ENCODE results near the gene MAD1L1. TPM values are rescaled to one million over a fixed set of nuclear protein-coding genes. Genes with fewer than 3 reads are reported as not detected.

MAD1L1 gene
- total RNA-seq, 1 donor from 2014 or later: 32.3 TPM

- H3K4me1 Mint-ChIP-seq (ENCODE audit: low read depth, unreplicated experiment): peaks cover 7% of the 10 kb centered on the region
- Histone ChIP-seq H2AFZ (ENCODE audit: low read depth, low read length) (no peak overlapping the region), H3K79me2 (ENCODE audit: insufficient read depth, low read length) (no peaks in the 10 kb centered on the region), H3K4me3 (ENCODE audit: insufficient read depth, low read depth, low read length) (no peak overlapping the region), H3K36me3 (ENCODE audit: insufficient read depth, low read length) (no peaks in the 10 kb centered on the region), H4K20me1 (ENCODE audit: insufficient read depth, low read length) (peaks cover 8% of the 10 kb centered on the region), H3K4me1 (ENCODE audit: insufficient read depth, low read length) (no peaks in the 10 kb centered on the region), H3K9me3 (ENCODE audit: insufficient read depth, low read depth, low read length) (no peaks in the 10 kb centered on the region), H3K4me2 (ENCODE audit: low read length) (no peak overlapping the region), H3K9ac (ENCODE audit: low read length) (no peak overlapping the region), H3K27ac (ENCODE audit: low read depth, low read length) (no peak overlapping the region), H3K27me3 (ENCODE audit: insufficient read depth, low read length) (no peaks in the 10 kb centered on the region)
- no peaks in the 10 kb centered on the region for H3K9me3 Mint-ChIP-seq (ENCODE audit: unreplicated experiment)
- H3K27me3 Mint-ChIP-seq (ENCODE audit: low read depth, unreplicated experiment): peaks cover 2% of the 10 kb centered on the region
- FAIRE-seq: no peak
- H3K4me3 Mint-ChIP-seq (ENCODE audit: unreplicated experiment): no peak overlapping the region
- TF ChIP-seq EZH2 (IDR thresholded peaks at IDR 0.05; ENCODE audit: insufficient read depth, low read length): no peak
- no peak for TF ChIP-seq CTCF (IDR thresholded peaks at IDR 0.05; ENCODE audit: insufficient read depth, low read depth, low read length)
- peak overlapping the region; percentile 26 for H3K27ac Mint-ChIP-seq (ENCODE audit: unreplicated experiment)
- DNase-seq (ENCODE audit: low read depth): no peak
- peaks cover 17% of the 10 kb centered on the region for H3K36me3 Mint-ChIP-seq (ENCODE audit: low read depth, unreplicated experiment)
Measured at GRCh38 chr7:2002561-2003450, 229.9 kb downstream of the MAD1L1 start.

- no peaks in the 10 kb centered on the region for H3K36me3 ChIP-seq (ENCODE audit: insufficient read depth, low read length)
- H4K20me1 ChIP-seq (ENCODE audit: insufficient read depth, low read length): peaks cover 8% of the 10 kb centered on the region
- H3K4me2 ChIP-seq (ENCODE audit: low read length): no peak overlapping the region
- no peak overlapping the region for H3K9ac ChIP-seq (ENCODE audit: low read length)
- no peaks in the 10 kb centered on the region for H3K27me3 ChIP-seq (ENCODE audit: insufficient read depth, low read length)
- H3K4me3 Mint-ChIP-seq (ENCODE audit: unreplicated experiment): no peak overlapping the region
- no peak for FAIRE-seq
- no peak overlapping the region for H2AFZ ChIP-seq (ENCODE audit: low read depth, low read length)
- no peak overlapping the region for H3K4me3 ChIP-seq (ENCODE audit: insufficient read depth, low read depth, low read length)
- H3K4me1 Mint-ChIP-seq (ENCODE audit: low read depth, unreplicated experiment): peaks cover 7% of the 10 kb centered on the region
- H3K27me3 Mint-ChIP-seq (ENCODE audit: low read depth, unreplicated experiment): peaks cover 2% of the 10 kb centered on the region
- no peaks in the 10 kb centered on the region for H3K4me1 ChIP-seq (ENCODE audit: insufficient read depth, low read length)
- no peaks in the 10 kb centered on the region for H3K9me3 Mint-ChIP-seq (ENCODE audit: unreplicated experiment)
- no peak for TF ChIP-seq EZH2 (IDR thresholded peaks at IDR 0.05; ENCODE audit: insufficient read depth, low read length)
- TF ChIP-seq CTCF (IDR thresholded peaks at IDR 0.05; ENCODE audit: insufficient read depth, low read depth, low read length): no peak
- H3K79me2 ChIP-seq (ENCODE audit: insufficient read depth, low read length): no peaks in the 10 kb centered on the region
- peak overlapping the region; percentile 26 for H3K27ac Mint-ChIP-seq (ENCODE audit: unreplicated experiment)
- H3K36me3 Mint-ChIP-seq (ENCODE audit: low read depth, unreplicated experiment): peaks cover 17% of the 10 kb centered on the region
- no peaks in the 10 kb centered on the region for H3K9me3 ChIP-seq (ENCODE audit: insufficient read depth, low read depth, low read length)
- H3K27ac ChIP-seq (ENCODE audit: low read depth, low read length): no peak overlapping the region
- DNase-seq (ENCODE audit: low read depth): no peak
Measured at GRCh38 chr7:2001601-2002442, 230.9 kb downstream of the MAD1L1 start.
